GM19351 (cell line): ENCODE results near the gene STRIT1.

ENCODE experiments used
- ATAC-seq: cut with Tn5 transposase; IDR thresholded peaks from one replicate; pipeline ENCODE4 v1.9.1; 2021; ENCODE audit warnings: mild to moderate bottlenecking, moderate library complexity; ENCODE audit not compliant: unreplicated experiment

Gene STRIT1

GRCh38 chr3:155293516-155293915 lies at the start of gene STRIT1:
Gene STRIT1, minus strand, starts transcription at chr3:155293683.
- no peak for ATAC-seq

DNA sequence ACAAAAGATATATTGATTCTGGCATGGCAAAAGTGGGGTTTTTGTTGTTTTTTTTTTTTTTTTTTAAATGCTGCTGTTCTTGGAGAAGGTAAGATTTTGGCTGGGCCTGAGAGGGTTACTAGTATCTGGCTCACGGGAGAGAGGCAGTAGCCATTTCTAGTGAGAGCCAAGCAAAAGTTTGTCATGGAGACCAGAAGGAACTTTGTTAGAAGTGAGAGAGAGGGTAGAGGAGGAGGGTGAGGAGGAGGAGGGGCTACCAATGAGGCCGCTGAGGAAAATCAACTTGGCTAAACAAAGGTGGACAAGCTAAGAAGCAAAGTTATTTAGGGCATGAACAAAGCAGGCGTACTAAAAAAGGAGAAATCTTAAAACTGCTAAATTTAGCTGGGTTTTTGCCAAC lies 48.9 kb upstream of the STRIT1 start:
- no peak for ATAC-seq

- ATAC-seq, result no peak
Measured at GRCh38 chr3:155339052-155339451, 45.6 kb upstream of the STRIT1 start.

DNA sequence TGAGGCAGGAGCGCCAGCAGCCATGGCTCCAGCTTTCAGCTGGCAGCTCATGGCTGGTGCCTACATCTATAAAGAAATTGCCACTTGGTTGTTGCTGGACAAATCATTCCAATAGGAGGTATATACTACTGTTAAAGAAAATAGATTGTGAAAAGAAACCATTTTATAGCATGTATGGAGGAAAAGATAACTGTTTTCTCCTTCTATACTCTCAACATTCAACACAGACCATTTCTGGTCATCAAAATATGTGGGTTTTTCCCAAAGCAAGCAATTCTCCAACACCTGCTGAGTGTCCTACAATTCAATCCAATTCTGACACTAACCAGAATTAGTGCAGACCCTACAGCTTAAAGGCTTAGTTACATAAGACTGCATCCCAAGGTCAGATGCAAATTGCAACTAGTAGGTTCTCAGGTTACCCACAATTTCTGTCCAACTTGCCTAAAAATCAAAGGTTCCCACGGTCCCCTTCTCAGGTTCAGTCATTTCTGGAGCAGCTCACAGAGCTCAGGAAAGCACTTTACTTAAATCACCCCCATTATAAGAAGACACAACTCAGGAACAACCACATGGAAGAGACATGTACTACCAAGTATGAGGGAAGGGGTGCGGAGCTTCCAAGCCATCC lies 42.4 kb upstream of the STRIT1 start:
- ATAC-seq, result peak; percentile 51

- peak; percentile 96 for ATAC-seq
Measured at GRCh38 chr3:155334914-155335723, 41.6 kb upstream of the STRIT1 start.

DNA sequence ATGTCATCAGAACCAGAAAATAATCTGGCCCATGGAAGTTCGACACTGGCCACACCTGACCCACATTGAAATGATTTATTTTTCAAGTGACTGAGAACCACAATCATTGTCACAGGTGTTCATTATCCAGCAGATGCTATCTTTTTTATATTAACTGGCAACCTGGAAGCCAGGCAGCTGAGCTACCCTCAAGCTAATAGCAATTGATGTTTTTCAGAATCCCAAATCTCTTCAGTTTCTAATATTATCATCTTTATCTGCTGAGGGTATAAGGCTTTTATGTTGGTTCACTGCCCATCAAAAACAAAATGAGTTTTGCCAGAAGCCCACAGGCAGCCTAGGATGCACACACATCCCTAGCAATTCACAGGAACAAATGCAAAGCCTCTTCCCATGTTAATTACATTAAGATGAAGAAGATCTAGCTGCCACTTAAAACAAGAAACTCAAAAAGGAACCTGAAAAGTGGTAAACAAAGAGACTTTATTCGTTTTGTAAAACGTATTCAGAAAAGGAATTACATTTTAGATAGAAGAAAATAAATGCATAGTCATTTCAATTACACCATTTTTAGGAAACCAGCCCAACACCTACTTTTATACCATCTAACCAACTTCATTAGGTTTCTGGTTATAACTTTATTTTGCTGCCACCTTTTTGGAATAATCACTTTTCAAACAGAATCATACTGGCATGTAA lies 40.9 kb upstream of the STRIT1 start:
- ATAC-seq, result no peak

DNA sequence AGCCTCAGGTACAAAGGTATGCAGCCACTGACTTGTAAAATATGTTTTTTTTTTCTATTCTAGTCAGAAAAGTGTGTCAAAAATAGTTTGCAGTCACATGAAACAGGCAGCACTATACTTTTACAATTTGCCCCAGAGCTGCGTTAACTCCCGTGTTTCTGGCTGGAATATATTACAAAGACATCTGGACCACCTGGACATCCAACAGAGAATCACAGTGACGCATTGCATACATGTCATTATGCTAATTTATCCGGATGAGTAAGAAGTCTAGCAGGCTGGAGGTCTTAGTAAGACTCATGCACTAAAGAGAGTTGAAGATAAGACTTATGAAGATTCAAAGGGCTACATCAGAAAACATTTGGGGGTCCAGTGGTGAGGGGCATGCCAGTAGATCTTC lies 39.2 kb upstream of the STRIT1 start:
- no peak for ATAC-seq

- ATAC-seq, result no peak
Measured at GRCh38 chr3:155331078-155331477, 37.6 kb upstream of the STRIT1 start.

DNA sequence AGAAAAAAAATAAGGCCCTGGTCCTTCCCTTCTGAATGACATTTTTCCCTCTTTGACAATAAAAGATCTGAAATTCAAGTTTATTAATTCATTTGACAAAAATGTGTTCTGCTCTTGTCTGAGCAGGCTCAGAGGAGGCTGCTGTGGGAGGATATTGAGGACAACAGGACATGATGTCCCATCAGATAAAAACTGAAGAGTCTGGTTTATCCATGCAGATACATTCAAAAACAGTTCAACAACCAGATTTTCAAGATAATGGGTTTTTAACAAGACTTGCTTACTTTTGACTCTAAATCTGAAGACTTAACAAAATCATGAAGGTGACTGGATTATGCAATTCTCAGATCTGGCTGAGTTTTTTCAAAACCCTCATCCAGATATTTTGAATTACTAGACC lies 36.9 kb upstream of the STRIT1 start:
- ATAC-seq, result no peak

- no peak for ATAC-seq
Measured at GRCh38 chr3:155329513-155330048, 36.1 kb upstream of the STRIT1 start.

GRCh38 chr3:155327871-155328270 lies 34.4 kb upstream of the STRIT1 start:
- no peak for ATAC-seq

DNA sequence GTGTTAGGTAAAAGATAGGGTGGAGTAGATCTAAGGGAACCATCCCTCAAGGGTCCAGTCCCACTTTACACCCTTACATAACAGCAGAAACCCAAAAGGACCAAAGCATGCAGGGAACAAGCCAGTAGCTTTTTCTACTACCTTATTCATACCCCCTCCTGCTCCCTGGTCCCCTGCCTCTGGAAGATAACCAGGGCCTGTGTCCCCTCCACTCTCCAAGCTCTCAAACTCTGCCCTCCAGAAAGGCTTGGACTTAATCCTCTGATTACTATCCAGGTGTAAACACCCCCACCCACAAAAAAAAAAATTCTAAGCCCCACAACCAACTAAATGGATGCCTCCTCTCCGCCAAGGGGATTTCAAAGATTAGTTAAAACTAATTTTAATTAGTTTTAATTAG lies 33.9 kb upstream of the STRIT1 start:
- no peak for ATAC-seq

GRCh38 chr3:155326901-155327300 lies 33.4 kb upstream of the STRIT1 start:
- ATAC-seq, result no peak

- no peak for ATAC-seq
Measured at GRCh38 chr3:155326244-155326643, 32.8 kb upstream of the STRIT1 start.

DNA sequence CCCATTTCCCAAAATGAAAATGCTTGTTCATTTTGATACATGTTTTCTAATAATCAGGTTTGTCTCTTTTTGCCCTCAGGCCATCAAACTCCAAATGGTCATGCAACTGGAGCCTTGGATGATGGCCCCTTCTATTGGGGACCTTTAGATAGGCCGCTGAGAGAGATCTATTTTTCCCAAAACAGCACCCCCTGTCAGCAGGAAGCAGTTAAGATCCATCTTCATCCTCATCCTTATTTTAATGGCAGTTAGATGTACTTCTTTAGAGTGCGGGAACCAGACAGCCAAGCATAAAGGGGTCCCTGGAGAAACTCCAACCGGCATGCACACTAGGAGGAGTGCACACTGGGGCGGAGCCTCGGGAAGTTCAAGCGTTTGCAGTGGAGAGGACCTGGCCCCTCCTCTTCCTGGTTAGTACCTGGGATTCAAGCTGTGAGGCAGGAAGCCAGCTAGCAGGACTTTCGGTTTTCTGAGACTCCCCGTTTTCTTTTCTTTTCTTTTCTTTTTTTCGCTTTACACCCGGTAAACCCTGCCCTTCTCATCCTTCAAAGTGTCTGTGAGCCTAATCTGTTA lies 31.9 kb upstream of the STRIT1 start:
- ATAC-seq, result no peak

DNA sequence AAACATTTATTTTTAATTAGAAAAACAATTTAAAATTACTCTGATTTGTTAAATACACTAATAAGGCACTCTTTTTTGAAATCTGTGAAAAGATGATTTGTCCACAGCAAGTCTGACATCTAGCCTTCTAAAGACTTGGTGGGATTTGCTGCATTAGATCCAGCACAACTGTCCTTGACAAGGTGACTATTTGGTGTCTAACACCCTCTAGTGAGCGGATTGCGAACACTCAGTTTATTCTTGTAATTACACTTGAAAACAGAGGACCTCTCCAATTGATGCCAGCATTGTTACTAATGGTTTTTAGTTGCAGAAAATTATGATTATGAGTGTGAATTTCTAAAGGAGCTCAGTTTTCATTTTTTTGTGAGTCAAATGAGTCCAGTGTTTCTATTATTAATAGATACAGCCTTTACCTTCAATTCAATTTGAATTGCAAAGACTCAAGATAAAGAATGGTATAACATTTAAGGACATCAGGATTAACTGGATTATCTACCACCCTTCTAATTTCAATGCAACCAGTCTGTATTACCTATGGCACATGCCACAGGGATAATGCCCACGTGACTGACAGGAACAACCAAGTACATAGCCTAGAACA lies 29.7 kb upstream of the STRIT1 start:
- peak; percentile 89 for ATAC-seq

- no peak for ATAC-seq
Measured at GRCh38 chr3:155321418-155321817, 27.9 kb upstream of the STRIT1 start.

- ATAC-seq, result no peak
Measured at GRCh38 chr3:155320934-155321333, 27.5 kb upstream of the STRIT1 start.

DNA sequence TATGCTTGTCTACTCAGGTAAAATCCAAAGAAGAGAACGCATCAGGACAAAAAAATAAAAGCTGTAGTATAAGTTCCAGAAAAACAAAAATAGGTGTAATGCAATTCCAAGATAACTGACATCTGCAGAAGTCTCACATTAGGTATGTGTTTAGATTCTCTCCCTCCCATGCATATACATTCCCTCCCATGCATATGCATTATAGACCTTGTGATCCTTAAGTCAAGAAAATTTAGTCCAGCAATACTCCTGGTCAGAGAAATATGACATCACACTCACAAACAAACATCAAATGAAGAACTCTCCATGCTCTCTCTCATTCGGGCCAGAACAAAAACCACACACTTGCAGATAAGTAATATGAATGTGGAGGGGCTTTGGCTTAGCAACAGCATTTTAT lies 25.3 kb upstream of the STRIT1 start:
- no peak for ATAC-seq

DNA sequence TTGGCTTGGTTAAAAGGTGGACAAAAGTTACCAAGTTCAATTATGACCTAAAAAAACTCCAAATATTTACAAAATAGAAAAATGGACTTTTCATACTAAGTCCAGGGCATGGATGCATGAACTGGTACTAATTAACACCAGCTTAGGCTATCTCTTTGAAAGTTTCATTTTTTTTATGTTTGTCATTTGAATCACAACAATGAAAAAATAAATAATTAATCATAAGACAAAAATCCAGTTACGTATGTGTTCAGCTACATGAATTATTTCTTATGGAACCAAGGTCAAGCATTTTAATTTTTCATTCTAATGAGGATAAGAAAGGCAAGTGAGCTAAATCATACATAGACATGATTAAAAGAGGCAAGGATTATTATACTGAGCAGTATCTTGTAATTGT lies 23.7 kb upstream of the STRIT1 start:
- ATAC-seq, result no peak

DNA sequence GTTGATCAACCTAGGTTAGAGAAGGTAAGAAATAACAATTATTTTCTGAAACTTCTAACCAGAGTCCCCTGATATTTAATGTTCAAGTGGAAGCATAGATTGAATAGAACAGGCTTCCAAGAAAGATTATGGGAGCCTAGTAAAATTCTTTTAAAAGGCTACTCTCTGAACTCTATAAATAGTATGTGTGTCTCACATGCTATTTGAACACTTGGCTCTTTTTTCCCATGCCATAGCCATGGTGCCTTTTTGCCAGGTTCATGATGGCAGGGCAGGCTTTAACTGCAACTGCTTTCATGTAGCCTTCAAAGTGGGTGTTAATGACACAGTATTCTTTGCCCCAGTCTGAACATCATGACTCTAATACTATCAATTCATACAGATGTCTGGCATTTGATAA lies 22.9 kb upstream of the STRIT1 start:
- no peak for ATAC-seq
